ENCODE data around the gene NALCN. TPM values are rescaled to one million over a fixed set of nuclear protein-coding genes. Genes with fewer than 3 reads are reported as not detected.

NALCN gene
- total and polyA plus RNA-seq, 2 of the 8 experiments (the other 6 are each of a cell fraction or from before 2014, with no cell fraction given), result 0.26 to 0.54 TPM

DNA sequence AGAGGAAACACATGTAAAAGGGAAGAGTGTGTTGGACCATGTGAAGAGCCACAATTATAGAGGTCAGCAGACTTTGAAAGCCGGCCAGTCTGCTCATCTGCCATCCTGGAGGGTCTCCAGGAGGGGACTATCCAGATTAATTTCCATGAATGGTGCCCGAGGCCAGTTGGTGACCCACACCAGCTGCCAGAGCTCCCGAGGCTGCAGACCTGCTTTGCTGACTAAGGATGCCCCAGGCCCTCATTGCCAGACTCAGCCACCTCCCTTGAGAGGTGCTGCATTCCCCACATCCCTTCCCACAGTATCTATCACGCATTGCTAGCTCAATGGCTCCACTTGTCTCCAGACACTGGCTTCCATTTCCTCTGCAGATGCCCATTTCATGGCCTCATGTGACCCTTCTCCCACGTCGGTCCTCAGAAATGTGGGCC is 110.3 kb downstream of the NALCN start:
- POLR2A ChIA-PET (ENCODE audit: partially characterized antibody), result no interaction called here
- Histone ChIP-seq H3K27ac (ENCODE audit: low read depth, low read length) (no peak overlapping the region), H3K56ac (replicated peaks; ENCODE audit: insufficient read length, low read depth, low read length) (no peak overlapping the region), H4K91ac (replicated peaks; ENCODE audit: insufficient read length, low read length) (no peak overlapping the region), H3K36me3 (ENCODE audit: control insufficient read depth in 2 of 4, insufficient read depth in 4 of 4, low read length in 3 of 4) (no peaks in the 10 kb centered on the region), H2BK20ac (ENCODE audit: low read length) (no peak overlapping the region), H3K4me2 (ENCODE audit: insufficient read depth in 1 of 2, low read depth in 2 of 2, low read length in 2 of 2) (no peak overlapping the region), H2AFZ (ENCODE audit: low read length) (no peak overlapping the region), H3K4me1 (replicated peaks in 1 of 4; ENCODE audit: control insufficient read depth in 3 of 4, insufficient read depth in 4 of 4, low read length in 3 of 4) (no peaks in the 10 kb centered on the region), H3K79me2 (ENCODE audit: control insufficient read depth in 1 of 2, insufficient read depth in 2 of 2, low read length in 2 of 2) (no peaks in the 10 kb centered on the region), H3K9ac (replicated peaks in 1 of 4; ENCODE audit: extremely low read depth in 1 of 4, low read depth in 3 of 4, low read length in 3 of 4) (no peak overlapping the region), H3K4me3 (ENCODE audit: extremely low read depth in 1 of 4, insufficient read depth in 2 of 4, low read depth in 3 of 4, low read length in 4 of 4) (no peak overlapping the region), H3K23ac (ENCODE audit: insufficient read length) (no peak overlapping the region), H2BK120ac (replicated peaks; ENCODE audit: low read depth, low read length) (no peak overlapping the region), H4K8ac (ENCODE audit: extremely low read depth, insufficient read depth, low read length) (no peak overlapping the region), H3K9me3 (ENCODE audit: insufficient read depth in 2 of 2, low read depth in 1 of 2, low read length in 1 of 2) (no peaks in the 10 kb centered on the region), H2BK12ac (ENCODE audit: low read depth, low read length) (no peak overlapping the region), H3K27me3 (replicated peaks in 1 of 4; ENCODE audit: control insufficient read depth in 3 of 4, extremely low read depth in 1 of 4, insufficient read depth in 3 of 4, low read length in 3 of 4) (no peaks in the 10 kb centered on the region), H2BK15ac (ENCODE audit: low read length) (no peak overlapping the region), H3K18ac (ENCODE audit: extremely low read depth, low read length) (no peak overlapping the region), H3K14ac (ENCODE audit: insufficient read length) (no peak overlapping the region), H3K23me2 (ENCODE audit: low read depth, low read length) (no peaks in the 10 kb centered on the region), H2AK5ac (ENCODE audit: low read depth, low read length) (no peak overlapping the region), H4K20me1 (replicated peaks in 1 of 2; ENCODE audit: control insufficient read depth in 1 of 2, insufficient read depth in 2 of 2, low read length in 2 of 2) (no peaks in the 10 kb centered on the region), H3K79me1 (ENCODE audit: low read depth, low read length) (no peaks in the 10 kb centered on the region), H3K4ac (replicated peaks; ENCODE audit: insufficient read length, low read depth, low read length) (no peak overlapping the region), H4K5ac (ENCODE audit: insufficient read length, low read depth, low read length) (no peak overlapping the region), H2BK5ac (ENCODE audit: low read depth, low read length) (no peak overlapping the region)
- CTCF ChIA-PET (ENCODE audit: partially characterized antibody), result no interaction called here
- WGBS, 2 experiments (ENCODE audit: extremely low coverage in 1 of 2, insufficient coverage in 1 of 2, insufficient read length in 1 of 2, insufficient replicate concordance in 2 of 2, low coverage in 1 of 2, low lambda C conversion rate in 2 of 2, missing lambda C conversion rate in 1 of 2), result 100% methylated on average over 6 of the region's 6 CpGs; no CpG with 5 or more reads in 1 of the 2 experiments
- TF ChIP-seq CEBPB (IDR thresholded peaks at IDR 0.05; ENCODE audit: low read depth, low read length) (no peak), POLR2AphosphoS5 (IDR thresholded peaks at IDR 0.05; ENCODE audit: low read depth, low read length) (no peak), CHD1 (IDR thresholded peaks at IDR 0.05; ENCODE audit: low read depth, low read length) (no peak)
- no peak for DNase-seq (ENCODE audit: low read depth in 1 of 2, low spot score in 2 of 2)
- no peak for FAIRE-seq

Data from H1 (cell line).